GM12801 (cell line): Measurements from ENCODE around the gene SMIM28.

Experiments used
- TF ChIP-seq, protein P1 (sequence below): IDR thresholded peaks from one replicate; pipeline ENCODE4 v1.5.1; 2011; ENCODE audit warnings: control low read depth; ENCODE audit not compliant: insufficient read length; ENCODE audit errors: extremely low read depth

SMIM28 gene

DNA sequence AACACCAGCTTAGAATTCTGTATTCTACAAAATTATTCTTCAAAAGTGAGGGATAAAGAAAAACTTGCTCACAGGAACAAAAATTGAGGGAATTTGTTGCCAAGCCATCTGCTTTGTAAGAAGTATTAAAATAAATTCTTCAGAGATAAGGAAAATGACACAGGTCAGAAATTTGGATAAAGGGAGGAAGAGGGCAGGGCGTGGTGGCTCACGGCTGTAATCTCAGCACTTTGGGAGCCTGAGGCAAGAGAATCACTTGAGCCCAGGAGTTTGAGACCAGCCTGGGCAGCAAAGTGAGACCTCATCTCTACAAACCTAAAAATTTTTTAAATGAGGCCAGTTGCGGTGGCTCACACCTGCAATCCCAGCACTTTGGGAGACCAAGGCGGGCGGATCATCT lies 11.8 kb downstream of the SMIM28 start:
- TF ChIP-seq, protein P1, sequence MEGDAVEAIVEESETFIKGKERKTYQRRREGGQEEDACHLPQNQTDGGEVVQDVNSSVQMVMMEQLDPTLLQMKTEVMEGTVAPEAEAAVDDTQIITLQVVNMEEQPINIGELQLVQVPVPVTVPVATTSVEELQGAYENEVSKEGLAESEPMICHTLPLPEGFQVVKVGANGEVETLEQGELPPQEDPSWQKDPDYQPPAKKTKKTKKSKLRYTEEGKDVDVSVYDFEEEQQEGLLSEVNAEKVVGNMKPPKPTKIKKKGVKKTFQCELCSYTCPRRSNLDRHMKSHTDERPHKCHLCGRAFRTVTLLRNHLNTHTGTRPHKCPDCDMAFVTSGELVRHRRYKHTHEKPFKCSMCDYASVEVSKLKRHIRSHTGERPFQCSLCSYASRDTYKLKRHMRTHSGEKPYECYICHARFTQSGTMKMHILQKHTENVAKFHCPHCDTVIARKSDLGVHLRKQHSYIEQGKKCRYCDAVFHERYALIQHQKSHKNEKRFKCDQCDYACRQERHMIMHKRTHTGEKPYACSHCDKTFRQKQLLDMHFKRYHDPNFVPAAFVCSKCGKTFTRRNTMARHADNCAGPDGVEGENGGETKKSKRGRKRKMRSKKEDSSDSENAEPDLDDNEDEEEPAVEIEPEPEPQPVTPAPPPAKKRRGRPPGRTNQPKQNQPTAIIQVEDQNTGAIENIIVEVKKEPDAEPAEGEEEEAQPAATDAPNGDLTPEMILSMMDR = no peak

DNA sequence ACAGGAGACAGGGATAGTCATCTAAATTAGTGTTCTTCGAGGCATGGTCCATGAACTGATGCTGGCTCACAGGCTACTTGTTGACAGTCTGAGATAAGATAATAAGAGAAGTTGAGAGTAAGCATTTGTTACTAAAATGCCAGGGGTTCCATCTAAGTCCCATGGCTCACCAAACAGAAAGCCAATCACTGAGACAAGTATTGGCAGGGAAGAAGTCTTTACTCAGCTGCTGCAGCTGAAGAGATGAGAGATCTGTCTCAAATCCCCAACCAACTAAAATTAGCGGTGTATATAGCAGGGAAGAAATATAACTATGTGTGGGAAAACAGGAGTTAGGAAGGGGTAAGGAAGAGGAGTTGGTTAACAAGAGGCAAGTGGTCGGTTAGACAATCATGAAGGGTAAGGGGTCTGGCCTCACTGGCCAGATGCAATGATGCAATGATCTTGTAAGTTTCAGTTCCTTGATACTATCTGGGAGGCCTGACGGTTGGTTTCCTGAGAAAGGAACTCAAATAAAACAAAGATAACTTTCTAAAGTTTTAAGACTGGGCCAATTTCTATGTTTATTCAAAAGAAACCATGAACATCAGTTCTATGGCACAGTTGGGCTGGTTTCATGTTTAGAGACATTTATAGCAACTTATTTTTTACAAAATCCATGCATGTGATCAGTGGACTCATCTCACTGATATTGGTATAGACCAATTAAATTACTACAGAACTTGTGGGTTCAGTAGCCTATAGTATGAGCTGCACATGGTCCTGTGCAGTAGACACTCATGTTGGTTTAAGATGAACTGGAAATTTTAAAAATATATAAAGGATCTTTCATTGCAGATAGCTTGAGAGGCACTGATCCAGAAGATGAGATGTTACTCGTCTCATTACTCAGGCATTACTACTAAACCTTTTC lies 16.4 kb downstream of the SMIM28 start:
- TF ChIP-seq, protein P1 = no peak

DNA sequence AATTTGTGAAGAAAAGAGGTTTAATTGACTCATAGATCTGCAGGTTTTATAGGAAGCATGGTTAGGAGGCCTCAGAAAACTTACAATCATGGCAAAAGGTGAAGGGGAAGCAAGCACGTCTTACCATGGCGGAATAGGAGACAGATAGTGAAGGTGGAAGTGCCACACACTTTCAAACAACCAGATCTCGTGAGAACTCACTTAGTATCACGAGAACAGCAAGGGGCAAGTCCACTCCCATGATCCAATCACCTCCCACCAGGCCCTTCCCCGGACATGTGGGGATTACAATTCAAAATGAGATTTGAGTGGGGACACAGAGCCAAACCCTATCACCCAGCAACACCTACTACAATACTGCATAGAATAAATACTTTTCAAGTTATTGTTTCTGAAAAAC lies 19.0 kb downstream of the SMIM28 start:
- TF ChIP-seq, protein P1 = no peak

DNA sequence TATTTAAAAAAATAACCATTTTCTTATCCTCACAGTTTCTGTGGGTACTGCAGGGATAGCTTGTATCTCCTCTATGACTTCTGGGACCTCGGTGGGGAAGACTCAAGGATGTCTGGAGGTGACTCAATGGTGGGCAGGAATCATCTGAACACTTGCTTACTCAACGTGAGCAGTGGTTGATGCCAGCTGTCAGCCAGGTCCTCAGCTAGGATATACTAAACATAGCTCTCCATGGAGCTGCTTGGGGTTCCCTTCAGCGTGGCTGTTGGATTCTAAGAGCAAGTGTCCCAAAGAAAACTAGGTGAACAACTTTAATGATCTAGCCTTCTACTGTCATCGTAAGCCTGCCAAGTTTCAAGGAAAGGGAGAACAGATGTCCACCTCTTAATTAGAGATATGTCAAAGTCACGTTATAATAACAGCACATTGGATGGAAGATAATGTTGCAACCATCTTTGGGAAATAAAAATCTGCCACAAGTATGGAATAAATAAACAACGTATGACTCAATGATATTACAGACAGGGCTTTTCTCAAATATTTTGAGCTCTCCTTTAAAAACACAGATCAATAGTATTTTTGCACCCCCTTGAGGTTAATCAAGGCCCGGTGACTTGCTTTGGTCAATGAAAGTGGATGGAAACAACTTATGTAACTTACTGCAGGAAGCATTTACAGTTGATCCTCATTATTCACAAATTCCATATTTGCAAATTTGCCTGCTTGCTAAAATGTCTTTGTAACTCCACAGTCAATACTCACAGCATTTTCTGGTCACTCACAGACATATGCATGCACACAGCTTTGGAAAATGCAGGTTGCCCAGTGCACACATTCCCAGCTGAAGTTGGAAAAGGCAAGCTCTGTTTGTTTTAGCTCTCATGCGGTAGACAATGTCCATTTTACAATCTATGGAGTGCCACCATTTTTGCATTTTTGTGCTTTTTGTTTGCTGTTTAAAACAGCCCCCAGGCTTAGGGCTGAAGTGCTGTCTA lies 19.7 kb downstream of the SMIM28 start:
- TF ChIP-seq, protein P1 = no peak

- TF ChIP-seq, protein P1 = no peak
Observed at GRCh38 chr6:138400326-138400725, 22.6 kb downstream of the SMIM28 start.

GRCh38 chr6:138401960-138402837 lies 24.5 kb downstream of the SMIM28 start:
- TF ChIP-seq, protein P1 = no peak
